ENCODE measurements around the gene SURF4. TPM values are rescaled to one million over a fixed set of nuclear protein-coding genes. Genes with fewer than 3 reads are reported as not detected.

SURF4 gene
- total RNA-seq, 4 donors from 2014 or later: 89.4 to 205 (median 147) TPM

GRCh38 chr9:133369422-133369821, 6.4 kb downstream of the SURF4 start:
- Histone ChIP-seq H3K27ac (peak overlapping the region; percentile 18 to 69 (median 49)), H3K36me3 (peaks cover 0 to 24% (median 11%) of the 10 kb centered on the region in 4 donors), H3K4me3 (no peak overlapping the region), H3K9me3 (no peaks in the 10 kb centered on the region), H3K4me1 (peaks cover 36 to 73% (median 62%) of the 10 kb centered on the region in 4 donors), H3K27me3 (no peaks in the 10 kb centered on the region)
- 84% methylated on average over 6 of the region's 6 CpGs; no CpG with 5 or more reads in 1 of the 2 donors for WGBS, 2 donors (ENCODE audit: low coverage in 1 of 2)
- in situ Hi-C loops (cut with MboI; ENCODE audit: low pct_ligation_motif_present in 1 of 4, low pct_unique_long_range_greater_than_20kb in 1 of 4, low sequenced_read_pairs in 3 of 4) (no loop called here), intact Hi-C loops (cut with DNase I; ENCODE audit: low total_unique reads) (no loop called here)
- DNase-seq: no peak
- TF ChIP-seq POLR2AphosphoS5 (IDR thresholded peaks at IDR 0.05) (no peak), CTCF (IDR thresholded peaks at IDR 0.05) (no peak), EP300 (IDR thresholded peaks at IDR 0.05; ENCODE audit: low read depth) (no peak), POLR2A (IDR thresholded peaks at IDR 0.05) (no peak)

- Histone ChIP-seq H3K27me3 (no peaks in the 10 kb centered on the region), H3K9me3 (no peaks in the 10 kb centered on the region), H3K4me1 (peaks cover 33 to 65% (median 56%) of the 10 kb centered on the region in 4 donors), H3K4me3 (no peak overlapping the region), H3K36me3 (peaks cover 0 to 35% (median 17%) of the 10 kb centered on the region in 4 donors), H3K27ac (peak overlapping the region; percentile 44 to 69 (median 59))
- peak; percentile 52 for DNase-seq
- in situ Hi-C loops (cut with MboI; ENCODE audit: low pct_ligation_motif_present in 1 of 4, low pct_unique_long_range_greater_than_20kb in 1 of 4, low sequenced_read_pairs in 3 of 4) (no loop called here), intact Hi-C loops (cut with DNase I; ENCODE audit: low total_unique reads) (no loop called here)
- TF ChIP-seq POLR2A (IDR thresholded peaks at IDR 0.05) (no peak), POLR2AphosphoS5 (IDR thresholded peaks at IDR 0.05) (peak in 2 of 3 donors; percentile 35 to 45)
- WGBS, 2 donors (ENCODE audit: low coverage in 1 of 2): 32 to 46% methylated on average over 3 to 18 of the region's 18 CpGs
Observed at GRCh38 chr9:133368249-133368881, 7.5 kb downstream of the SURF4 start.

- peak overlapping the region; percentile 32 to 65 (median 50) for H3K27ac ChIP-seq
- 40 to 90% methylated on average over 1 to 10 of the region's 10 CpGs for WGBS, 2 donors (ENCODE audit: low coverage in 1 of 2)
- H3K4me1 ChIP-seq: peaks cover 31 to 59% (median 51%) of the 10 kb centered on the region in 4 donors
- peaks cover 0 to 39% (median 19%) of the 10 kb centered on the region in 4 donors for H3K36me3 ChIP-seq
- H3K4me3 ChIP-seq: no peak overlapping the region
- in situ Hi-C loops (cut with MboI; ENCODE audit: low pct_ligation_motif_present in 1 of 4, low pct_unique_long_range_greater_than_20kb in 1 of 4, low sequenced_read_pairs in 3 of 4) (no loop called here), intact Hi-C loops (cut with DNase I; ENCODE audit: low total_unique reads) (no loop called here)
- DNase-seq: no peak
- no peaks in the 10 kb centered on the region for H3K9me3 ChIP-seq
- no peaks in the 10 kb centered on the region for H3K27me3 ChIP-seq
- TF ChIP-seq POLR2AphosphoS5 (IDR thresholded peaks at IDR 0.05) (no peak), EP300 (IDR thresholded peaks at IDR 0.05; ENCODE audit: low read depth) (no peak), CTCF (IDR thresholded peaks at IDR 0.05) (no peak), POLR2A (IDR thresholded peaks at IDR 0.05) (no peak)
Observed at GRCh38 chr9:133367778-133368177, 8.1 kb downstream of the SURF4 start.

GRCh38 chr9:133367221-133367620, 8.6 kb downstream of the SURF4 start:
- no peak overlapping the region for H3K27ac ChIP-seq
- H3K9me3 ChIP-seq: no peaks in the 10 kb centered on the region
- WGBS, 2 donors (ENCODE audit: low coverage in 1 of 2): 95% methylated on average over 22 of the region's 22 CpGs; no CpG with 5 or more reads in 1 of the 2 donors
- DNase-seq: no peak
- no peak overlapping the region for H3K4me3 ChIP-seq
- intact Hi-C loops (cut with DNase I; ENCODE audit: low total_unique reads) (no loop called here), in situ Hi-C loops (cut with MboI; ENCODE audit: low pct_ligation_motif_present in 1 of 4, low pct_unique_long_range_greater_than_20kb in 1 of 4, low sequenced_read_pairs in 3 of 4) (no loop called here)
- peaks cover 25 to 53% (median 46%) of the 10 kb centered on the region in 4 donors for H3K4me1 ChIP-seq
- H3K36me3 ChIP-seq: peaks cover 0 to 42% (median 20%) of the 10 kb centered on the region in 4 donors
- no peaks in the 10 kb centered on the region for H3K27me3 ChIP-seq
- TF ChIP-seq CTCF (IDR thresholded peaks at IDR 0.05) (no peak), POLR2A (IDR thresholded peaks at IDR 0.05) (no peak), POLR2AphosphoS5 (IDR thresholded peaks at IDR 0.05) (no peak), EP300 (IDR thresholded peaks at IDR 0.05; ENCODE audit: low read depth) (no peak)

Data from transverse colon (tissue), 4 donors.